Stimulated activated CD4-positive, alpha-beta T cell treated with anti-CD3 and anti-CD28 coated beads, Interleukin-15, amount 100 ng/mL, for 24 hours (primary cell): ENCODE measurements around the gene CFAP58.

Experiments used
- DNase-seq: peaks from one replicate; pipeline ENCODE4 v3.0.0-alpha.2; 2020

CFAP58 gene

DNA sequence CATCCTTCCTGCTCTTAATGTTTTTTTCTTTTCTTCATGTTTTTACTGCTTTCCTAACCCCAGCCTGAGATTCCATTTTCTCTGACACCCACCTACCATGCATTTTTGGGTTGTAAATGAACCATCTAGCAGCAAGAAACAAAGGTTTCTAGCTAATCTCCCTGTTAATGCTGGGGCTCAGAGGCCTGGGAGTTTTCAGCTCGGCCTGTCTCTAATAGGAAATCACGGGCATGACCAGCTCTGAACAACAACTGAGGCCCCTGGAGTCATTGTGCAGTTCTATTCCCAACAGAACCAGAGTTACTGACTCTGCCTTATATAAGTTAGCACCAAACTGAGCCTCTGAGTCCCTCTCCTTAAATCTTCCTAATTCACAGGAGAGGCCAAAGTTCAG is 134.8 kb downstream of the CFAP58 start:
- DNase-seq = no peak

DNA sequence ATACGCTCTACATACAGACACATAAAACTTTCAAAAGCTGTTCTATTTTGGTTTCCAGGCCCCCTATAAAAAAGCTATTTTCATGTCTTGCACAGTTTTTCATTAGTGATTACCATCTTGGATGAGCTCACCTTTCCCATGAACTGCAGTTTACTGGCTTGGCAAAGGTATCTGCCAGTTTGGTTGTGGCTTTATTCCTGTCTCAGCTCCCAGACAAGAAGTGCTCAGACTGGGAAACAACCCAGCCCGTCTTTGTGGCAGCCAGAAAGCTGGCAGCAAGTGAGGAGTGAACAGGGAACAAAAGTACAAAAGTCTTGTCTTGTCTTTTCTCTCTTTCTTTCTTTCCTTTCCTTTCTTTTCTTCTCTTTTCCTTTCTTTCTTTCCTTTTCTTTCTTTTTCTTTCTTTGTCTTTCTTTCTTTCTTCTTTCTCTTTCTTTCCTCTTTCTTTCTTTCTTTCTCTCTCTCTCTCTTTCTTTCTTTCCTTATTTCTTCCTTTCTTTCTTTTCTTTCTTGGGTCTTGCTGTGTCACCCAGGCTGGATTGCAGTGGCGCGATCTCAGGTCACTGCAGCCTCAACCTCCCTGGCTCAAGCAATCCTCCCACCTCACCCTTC is 138.8 kb downstream of the CFAP58 start:
- DNase-seq = no peak

DNA sequence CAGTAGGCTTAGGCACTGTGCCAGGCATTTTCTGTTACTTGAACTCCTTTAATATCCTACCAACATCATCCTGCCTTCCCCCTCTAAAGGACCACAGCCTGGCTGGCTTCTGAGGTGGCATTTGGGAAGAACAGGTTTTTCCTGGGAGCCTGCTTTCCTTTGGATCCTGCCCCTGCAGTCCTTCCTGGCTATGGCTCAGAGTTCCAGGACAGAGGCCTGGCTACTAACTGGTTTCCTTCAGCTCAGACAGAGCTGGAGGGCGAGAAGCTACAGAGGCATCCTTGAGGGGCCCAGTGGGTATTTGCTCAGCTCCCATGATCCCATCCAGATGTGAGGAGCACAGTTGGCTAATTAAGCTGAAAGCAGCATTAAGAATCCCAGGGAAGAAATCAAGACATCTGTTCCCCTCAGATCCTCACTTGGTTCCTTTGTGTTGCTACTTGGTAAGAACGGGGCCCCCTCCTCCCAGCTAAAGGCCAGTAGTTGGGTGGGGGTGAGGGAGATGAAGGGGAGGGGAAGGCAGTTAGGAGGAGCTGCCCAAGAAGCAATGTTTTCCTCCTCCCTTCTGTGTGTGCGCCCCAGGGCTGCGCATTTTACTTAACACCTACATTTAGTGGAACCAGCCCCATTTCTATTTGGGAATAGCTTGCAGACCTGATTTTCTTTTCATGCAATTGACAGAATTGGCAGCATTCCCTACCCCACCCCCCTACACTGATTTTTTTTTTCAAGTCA is 144.9 kb downstream of the CFAP58 start:
- DNase-seq = no peak

GRCh38 chr10:104501449-104501848 is 147.8 kb downstream of the CFAP58 start:
- DNase-seq = no peak

- no peak for DNase-seq
Observed at GRCh38 chr10:104501864-104502579, 148.4 kb downstream of the CFAP58 start.

DNA sequence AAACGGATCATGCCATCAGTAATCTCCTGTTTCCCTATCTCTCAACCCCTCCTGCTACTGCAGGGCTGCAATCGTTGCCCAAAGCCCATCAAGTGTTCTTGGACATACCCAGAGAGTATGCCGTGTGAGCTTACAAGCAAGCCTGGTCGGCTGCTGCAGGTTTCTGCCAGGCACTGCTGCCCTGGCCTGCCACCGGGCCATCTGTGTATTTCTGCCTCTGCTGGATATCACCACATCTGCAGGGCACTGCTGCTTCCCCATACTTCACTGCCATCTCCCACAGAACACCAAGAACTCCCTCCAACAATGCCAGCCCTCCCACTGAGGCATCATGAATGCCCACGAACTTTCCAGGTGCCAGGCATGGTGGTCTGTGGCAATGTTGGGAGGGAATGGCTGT is 149.3 kb downstream of the CFAP58 start:
- no peak for DNase-seq
